Measurements from ENCODE around the gene KRT86.

DNA sequence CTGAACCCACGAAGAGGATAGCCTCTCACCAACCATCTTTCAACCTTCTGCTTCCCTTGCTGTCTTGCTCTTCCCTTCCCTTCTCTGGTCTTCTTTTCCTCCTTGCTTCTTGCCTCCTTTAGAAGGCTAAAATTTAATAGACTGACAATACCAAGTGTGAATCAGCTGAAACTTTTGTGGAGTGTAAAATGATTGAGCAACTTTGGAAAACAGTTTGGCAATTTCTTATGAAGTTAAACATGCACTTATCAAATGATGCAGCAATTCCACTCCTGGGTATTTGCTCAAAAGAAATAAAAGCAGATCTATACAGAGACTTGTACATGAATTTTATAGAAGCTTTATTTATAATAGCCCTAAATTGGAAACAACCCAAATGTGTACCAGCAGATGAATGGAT lies 3.3 kb upstream of the KRT86 start:
- TF ChIP-seq ZNF544 (tag by site-specific recombination; IDR thresholded peaks at IDR 0.05) (no peak), YY1 (tag by site-specific recombination; IDR thresholded peaks at IDR 0.05) (no peak), ZNF335 (tag by site-specific recombination; conservative IDR thresholded peaks at IDR 0.05) (no peak), ZBTB17 (tag by site-specific recombination; IDR thresholded peaks at IDR 0.05) (no peak), ZNF548 (tag by site-specific recombination; IDR thresholded peaks at IDR 0.05) (no peak), ZNF274 (IDR thresholded peaks at IDR 0.05; ENCODE audit: low read length) (no peak), ZNF274 (tag by site-specific recombination; IDR thresholded peaks at IDR 0.05; ENCODE audit: borderline replicate concordance) (no peak), HOXD13 (CRISPR knock-in tag; IDR thresholded peaks at IDR 0.05; ENCODE audit: borderline replicate concordance) (no peak), ZNF221 (tag by site-specific recombination; IDR thresholded peaks at IDR 0.05; ENCODE audit: borderline replicate concordance) (no peak)
- TF ChIP-seq, protein P1, sequence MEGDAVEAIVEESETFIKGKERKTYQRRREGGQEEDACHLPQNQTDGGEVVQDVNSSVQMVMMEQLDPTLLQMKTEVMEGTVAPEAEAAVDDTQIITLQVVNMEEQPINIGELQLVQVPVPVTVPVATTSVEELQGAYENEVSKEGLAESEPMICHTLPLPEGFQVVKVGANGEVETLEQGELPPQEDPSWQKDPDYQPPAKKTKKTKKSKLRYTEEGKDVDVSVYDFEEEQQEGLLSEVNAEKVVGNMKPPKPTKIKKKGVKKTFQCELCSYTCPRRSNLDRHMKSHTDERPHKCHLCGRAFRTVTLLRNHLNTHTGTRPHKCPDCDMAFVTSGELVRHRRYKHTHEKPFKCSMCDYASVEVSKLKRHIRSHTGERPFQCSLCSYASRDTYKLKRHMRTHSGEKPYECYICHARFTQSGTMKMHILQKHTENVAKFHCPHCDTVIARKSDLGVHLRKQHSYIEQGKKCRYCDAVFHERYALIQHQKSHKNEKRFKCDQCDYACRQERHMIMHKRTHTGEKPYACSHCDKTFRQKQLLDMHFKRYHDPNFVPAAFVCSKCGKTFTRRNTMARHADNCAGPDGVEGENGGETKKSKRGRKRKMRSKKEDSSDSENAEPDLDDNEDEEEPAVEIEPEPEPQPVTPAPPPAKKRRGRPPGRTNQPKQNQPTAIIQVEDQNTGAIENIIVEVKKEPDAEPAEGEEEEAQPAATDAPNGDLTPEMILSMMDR (tag by site-specific recombination; IDR thresholded peaks at IDR 0.05): no peak
- TF ChIP-seq, protein P2, sequence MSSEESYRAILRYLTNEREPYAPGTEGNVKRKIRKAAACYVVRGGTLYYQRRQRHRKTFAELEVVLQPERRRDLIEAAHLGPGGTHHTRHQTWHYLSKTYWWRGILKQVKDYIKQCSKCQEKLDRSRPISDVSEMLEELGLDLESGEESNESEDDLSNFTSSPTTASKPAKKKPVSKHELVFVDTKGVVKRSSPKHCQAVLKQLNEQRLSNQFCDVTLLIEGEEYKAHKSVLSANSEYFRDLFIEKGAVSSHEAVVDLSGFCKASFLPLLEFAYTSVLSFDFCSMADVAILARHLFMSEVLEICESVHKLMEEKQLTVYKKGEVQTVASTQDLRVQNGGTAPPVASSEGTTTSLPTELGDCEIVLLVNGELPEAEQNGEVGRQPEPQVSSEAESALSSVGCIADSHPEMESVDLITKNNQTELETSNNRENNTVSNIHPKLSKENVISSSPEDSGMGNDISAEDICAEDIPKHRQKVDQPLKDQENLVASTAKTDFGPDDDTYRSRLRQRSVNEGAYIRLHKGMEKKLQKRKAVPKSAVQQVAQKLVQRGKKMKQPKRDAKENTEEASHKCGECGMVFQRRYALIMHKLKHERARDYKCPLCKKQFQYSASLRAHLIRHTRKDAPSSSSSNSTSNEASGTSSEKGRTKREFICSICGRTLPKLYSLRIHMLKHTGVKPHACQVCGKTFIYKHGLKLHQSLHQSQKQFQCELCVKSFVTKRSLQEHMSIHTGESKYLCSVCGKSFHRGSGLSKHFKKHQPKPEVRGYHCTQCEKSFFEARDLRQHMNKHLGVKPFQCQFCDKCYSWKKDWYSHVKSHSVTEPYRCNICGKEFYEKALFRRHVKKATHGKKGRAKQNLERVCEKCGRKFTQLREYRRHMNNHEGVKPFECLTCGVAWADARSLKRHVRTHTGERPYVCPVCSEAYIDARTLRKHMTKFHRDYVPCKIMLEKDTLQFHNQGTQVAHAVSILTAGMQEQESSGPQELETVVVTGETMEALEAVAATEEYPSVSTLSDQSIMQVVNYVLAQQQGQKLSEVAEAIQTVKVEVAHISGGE (tag by site-specific recombination; conservative IDR thresholded peaks at IDR 0.05; ENCODE audit: low read depth): no peak
- TF ChIP-seq, protein P3, sequence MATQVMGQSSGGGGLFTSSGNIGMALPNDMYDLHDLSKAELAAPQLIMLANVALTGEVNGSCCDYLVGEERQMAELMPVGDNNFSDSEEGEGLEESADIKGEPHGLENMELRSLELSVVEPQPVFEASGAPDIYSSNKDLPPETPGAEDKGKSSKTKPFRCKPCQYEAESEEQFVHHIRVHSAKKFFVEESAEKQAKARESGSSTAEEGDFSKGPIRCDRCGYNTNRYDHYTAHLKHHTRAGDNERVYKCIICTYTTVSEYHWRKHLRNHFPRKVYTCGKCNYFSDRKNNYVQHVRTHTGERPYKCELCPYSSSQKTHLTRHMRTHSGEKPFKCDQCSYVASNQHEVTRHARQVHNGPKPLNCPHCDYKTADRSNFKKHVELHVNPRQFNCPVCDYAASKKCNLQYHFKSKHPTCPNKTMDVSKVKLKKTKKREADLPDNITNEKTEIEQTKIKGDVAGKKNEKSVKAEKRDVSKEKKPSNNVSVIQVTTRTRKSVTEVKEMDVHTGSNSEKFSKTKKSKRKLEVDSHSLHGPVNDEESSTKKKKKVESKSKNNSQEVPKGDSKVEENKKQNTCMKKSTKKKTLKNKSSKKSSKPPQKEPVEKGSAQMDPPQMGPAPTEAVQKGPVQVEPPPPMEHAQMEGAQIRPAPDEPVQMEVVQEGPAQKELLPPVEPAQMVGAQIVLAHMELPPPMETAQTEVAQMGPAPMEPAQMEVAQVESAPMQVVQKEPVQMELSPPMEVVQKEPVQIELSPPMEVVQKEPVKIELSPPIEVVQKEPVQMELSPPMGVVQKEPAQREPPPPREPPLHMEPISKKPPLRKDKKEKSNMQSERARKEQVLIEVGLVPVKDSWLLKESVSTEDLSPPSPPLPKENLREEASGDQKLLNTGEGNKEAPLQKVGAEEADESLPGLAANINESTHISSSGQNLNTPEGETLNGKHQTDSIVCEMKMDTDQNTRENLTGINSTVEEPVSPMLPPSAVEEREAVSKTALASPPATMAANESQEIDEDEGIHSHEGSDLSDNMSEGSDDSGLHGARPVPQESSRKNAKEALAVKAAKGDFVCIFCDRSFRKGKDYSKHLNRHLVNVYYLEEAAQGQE (tag by site-specific recombination; IDR thresholded peaks at IDR 0.05): no peak
- TF ChIP-seq, protein P4, sequence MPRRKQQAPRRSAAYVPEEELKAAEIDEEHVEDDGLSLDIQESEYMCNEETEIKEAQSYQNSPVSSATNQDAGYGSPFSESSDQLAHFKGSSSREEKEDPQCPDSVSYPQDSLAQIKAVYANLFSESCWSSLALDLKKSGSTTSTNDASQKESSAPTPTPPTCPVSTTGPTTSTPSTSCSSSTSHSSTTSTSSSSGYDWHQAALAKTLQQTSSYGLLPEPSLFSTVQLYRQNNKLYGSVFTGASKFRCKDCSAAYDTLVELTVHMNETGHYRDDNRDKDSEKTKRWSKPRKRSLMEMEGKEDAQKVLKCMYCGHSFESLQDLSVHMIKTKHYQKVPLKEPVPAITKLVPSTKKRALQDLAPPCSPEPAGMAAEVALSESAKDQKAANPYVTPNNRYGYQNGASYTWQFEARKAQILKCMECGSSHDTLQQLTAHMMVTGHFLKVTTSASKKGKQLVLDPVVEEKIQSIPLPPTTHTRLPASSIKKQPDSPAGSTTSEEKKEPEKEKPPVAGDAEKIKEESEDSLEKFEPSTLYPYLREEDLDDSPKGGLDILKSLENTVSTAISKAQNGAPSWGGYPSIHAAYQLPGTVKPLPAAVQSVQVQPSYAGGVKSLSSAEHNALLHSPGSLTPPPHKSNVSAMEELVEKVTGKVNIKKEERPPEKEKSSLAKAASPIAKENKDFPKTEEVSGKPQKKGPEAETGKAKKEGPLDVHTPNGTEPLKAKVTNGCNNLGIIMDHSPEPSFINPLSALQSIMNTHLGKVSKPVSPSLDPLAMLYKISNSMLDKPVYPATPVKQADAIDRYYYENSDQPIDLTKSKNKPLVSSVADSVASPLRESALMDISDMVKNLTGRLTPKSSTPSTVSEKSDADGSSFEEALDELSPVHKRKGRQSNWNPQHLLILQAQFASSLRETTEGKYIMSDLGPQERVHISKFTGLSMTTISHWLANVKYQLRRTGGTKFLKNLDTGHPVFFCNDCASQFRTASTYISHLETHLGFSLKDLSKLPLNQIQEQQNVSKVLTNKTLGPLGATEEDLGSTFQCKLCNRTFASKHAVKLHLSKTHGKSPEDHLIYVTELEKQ (tag by site-specific recombination; IDR thresholded peaks at IDR 0.05; ENCODE audit: borderline replicate concordance): no peak
